BLaER1 treated with 17β-estradiol and CSF1 and Interleukin-3, amounts not matched to agents 10 nM and 100 nM (cell line): ENCODE measurements around the gene ITM2B.
A peak's percentile ranks its signal among the peaks of the same experiment; 100 is the strongest.

ENCODE experiments used
- H3K27ac ChIP-seq, 11 experiments: shearing (Covaris generic); formaldehyde crosslinking; 2 replicates each; pipeline ENCODE4 v1.8.1; 2022
- H3K27me3 ChIP-seq, 11 experiments: shearing (Covaris generic); formaldehyde crosslinking; 2 replicates each; pipeline ENCODE4 v1.8.1; 2022
- H3K36me3 ChIP-seq, 11 experiments: shearing (Covaris generic); formaldehyde crosslinking; 2 replicates each; pipeline ENCODE4 v1.8.1; 2022
- H3K4me1 ChIP-seq, 10 experiments: shearing (Covaris generic); formaldehyde crosslinking; 2 replicates each; pipeline ENCODE4 v1.8.1; 2022
- H3K4me2 ChIP-seq, 11 experiments: shearing (Covaris generic); formaldehyde crosslinking; 2 replicates each; pipeline ENCODE4 v1.8.1; 2022
- H3K4me3 ChIP-seq, 10 experiments: shearing (Covaris generic); formaldehyde crosslinking; 2 replicates each; pipeline ENCODE4 v1.8.1; 2022
- H3K9ac ChIP-seq, 11 experiments: shearing (Covaris generic); formaldehyde crosslinking; 2 replicates each; pipeline ENCODE4 v1.8.1; 2022
- H3K9me3 ChIP-seq, 11 experiments: shearing (Covaris generic); formaldehyde crosslinking; replicated peaks in 1 of 11; 2 replicates each; pipeline ENCODE4 v1.8.1; 2022
- H4K20me1 ChIP-seq, 11 experiments: shearing (Covaris generic); formaldehyde crosslinking; 2 replicates each; pipeline ENCODE4 v1.8.1; 2022
- Cebpa-rat ChIP-seq, 11 experiments: shearing (Covaris generic); IDR thresholded peaks; 2 replicates each; pipeline ENCODE4 v1.8.1; 2022

The ITM2B gene

DNA sequence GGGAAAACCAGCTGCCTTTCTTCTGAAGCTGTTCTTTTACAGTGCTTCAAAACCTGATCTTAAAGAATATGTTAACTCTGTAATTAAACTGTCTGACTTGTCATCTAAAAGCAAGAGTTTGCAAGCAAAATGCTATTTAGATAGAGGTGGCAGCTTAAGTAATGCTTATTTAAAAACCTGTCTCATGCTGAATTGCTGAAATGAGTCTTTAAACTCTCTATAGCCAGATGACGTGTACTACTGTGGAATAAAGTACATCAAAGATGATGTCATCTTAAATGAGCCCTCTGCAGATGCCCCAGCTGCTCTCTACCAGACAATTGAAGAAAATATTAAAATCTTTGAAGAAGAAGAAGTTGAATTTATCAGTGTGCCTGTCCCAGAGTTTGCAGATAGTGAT, 22.9 kb downstream of the ITM2B start:
- H3K27me3 ChIP-seq, result no peaks in the 10 kb centered on the region
- no peak overlapping the region for H3K4me3 ChIP-seq
- no peak overlapping the region for H3K9ac ChIP-seq
- H3K4me2 ChIP-seq, result no peak overlapping the region
- no peak overlapping the region for H3K27ac ChIP-seq
- peaks cover 0 to 100% (median 18%) of the 10 kb centered on the region in 11 experiments; a peak in 13 of 22 replicates for H4K20me1 ChIP-seq
- H3K36me3 ChIP-seq, result peaks cover 87 to 98% (median 95%) of the 10 kb centered on the region in 11 experiments
- no peak for TF ChIP-seq Cebpa-rat (IDR thresholded peaks at IDR 0.05)
- peaks cover 0 to 2% (median 0%) of the 10 kb centered on the region in 10 experiments; a peak in 2 of 20 replicates for H3K4me1 ChIP-seq
- peaks cover 0 to 3% (median 0%) of the 10 kb centered on the region in 11 experiments; a peak in 1 of 22 replicates for H3K9me3 ChIP-seq

DNA sequence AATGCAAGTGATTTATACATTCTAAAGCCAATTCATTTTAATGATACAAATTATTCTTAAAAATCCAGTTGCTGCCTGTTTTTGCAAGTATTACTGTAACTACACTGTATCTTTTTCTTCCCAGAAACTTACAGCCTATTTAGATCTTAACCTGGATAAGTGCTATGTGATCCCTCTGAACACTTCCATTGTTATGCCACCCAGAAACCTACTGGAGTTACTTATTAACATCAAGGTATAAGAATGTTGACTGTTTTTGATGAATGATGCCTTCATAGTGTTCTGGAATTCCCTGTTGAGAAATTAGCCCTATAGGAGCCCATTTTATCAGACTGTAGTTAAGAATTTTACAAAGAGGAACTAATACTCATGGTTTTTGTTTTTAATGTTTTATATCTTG, 25.0 kb downstream of the ITM2B start:
- TF ChIP-seq Cebpa-rat (IDR thresholded peaks at IDR 0.05), result no peak
- Histone ChIP-seq H4K20me1 (peaks cover 0 to 100% (median 5%) of the 10 kb centered on the region in 11 experiments; a peak in 7 of 22 replicates), H3K4me3 (no peak overlapping the region), H3K27ac (no peak overlapping the region), H3K9ac (no peak overlapping the region), H3K36me3 (peaks cover 94 to 100% (median 97%) of the 10 kb centered on the region in 11 experiments), H3K27me3 (no peaks in the 10 kb centered on the region), H3K4me2 (no peak overlapping the region), H3K9me3 (peaks cover 0 to 3% (median 0%) of the 10 kb centered on the region in 11 experiments; a peak in 2 of 22 replicates), H3K4me1 (peaks cover 4 to 22% (median 7%) of the 10 kb centered on the region in 10 experiments)

DNA sequence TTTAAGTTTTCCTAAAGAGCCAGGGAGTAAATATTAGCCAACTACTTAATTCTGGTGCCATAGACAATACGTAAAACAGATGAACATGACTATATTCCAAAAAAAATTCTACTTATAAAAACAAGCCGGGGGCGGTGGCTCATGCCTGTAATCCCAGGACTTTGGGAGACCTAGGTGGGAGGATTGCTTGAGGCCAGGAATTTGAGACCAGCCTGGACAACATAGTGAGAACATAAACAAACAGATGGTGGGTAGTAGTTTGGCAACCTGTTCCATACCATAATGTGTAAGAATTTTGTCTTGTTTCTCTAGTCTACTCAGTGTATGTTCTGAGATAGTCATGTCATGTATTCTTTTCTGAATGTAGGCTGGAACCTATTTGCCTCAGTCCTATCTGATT, 25.4 kb downstream of the ITM2B start:
- Histone ChIP-seq H3K9ac (no peak overlapping the region), H3K27ac (no peak overlapping the region), H3K9me3 (peaks cover 0 to 3% (median 0%) of the 10 kb centered on the region in 11 experiments; a peak in 2 of 22 replicates), H3K4me3 (no peak overlapping the region), H4K20me1 (peaks cover 0 to 100% (median 3%) of the 10 kb centered on the region in 11 experiments; a peak in 7 of 22 replicates), H3K4me2 (no peak overlapping the region), H3K27me3 (no peaks in the 10 kb centered on the region), H3K36me3 (peaks cover 96 to 100% (median 98%) of the 10 kb centered on the region in 11 experiments), H3K4me1 (peaks cover 8 to 26% (median 11%) of the 10 kb centered on the region in 10 experiments)
- TF ChIP-seq Cebpa-rat (IDR thresholded peaks at IDR 0.05), result no peak

DNA sequence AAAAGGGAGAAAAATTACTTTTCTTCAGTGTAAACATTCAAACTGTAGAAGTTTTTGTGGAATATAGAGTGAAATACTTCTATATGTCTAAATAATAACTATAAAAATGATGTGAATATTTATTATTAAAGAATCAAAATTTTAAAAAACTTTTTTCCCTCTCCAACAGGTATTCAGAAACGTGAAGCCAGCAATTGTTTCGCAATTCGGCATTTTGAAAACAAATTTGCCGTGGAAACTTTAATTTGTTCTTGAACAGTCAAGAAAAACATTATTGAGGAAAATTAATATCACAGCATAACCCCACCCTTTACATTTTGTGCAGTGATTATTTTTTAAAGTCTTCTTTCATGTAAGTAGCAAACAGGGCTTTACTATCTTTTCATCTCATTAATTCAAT, 28.0 kb downstream of the ITM2B start:
- H3K9me3 ChIP-seq, result peaks cover 0 to 3% (median 0%) of the 10 kb centered on the region in 11 experiments; a peak in 2 of 22 replicates
- peaks cover 0 to 100% (median 0%) of the 10 kb centered on the region in 11 experiments; a peak in 4 of 22 replicates for H4K20me1 ChIP-seq
- H3K4me3 ChIP-seq, result no peak overlapping the region
- H3K36me3 ChIP-seq, result peaks cover 73 to 84% (median 77%) of the 10 kb centered on the region in 11 experiments
- no peak overlapping the region for H3K27ac ChIP-seq
- no peak overlapping the region for H3K4me2 ChIP-seq
- H3K9ac ChIP-seq, result no peak overlapping the region
- no peak; a peak in 1 of 22 replicates for TF ChIP-seq Cebpa-rat (IDR thresholded peaks at IDR 0.05)
- H3K4me1 ChIP-seq, result peaks cover 34 to 51% (median 35%) of the 10 kb centered on the region in 10 experiments
- H3K27me3 ChIP-seq, result no peaks in the 10 kb centered on the region

DNA sequence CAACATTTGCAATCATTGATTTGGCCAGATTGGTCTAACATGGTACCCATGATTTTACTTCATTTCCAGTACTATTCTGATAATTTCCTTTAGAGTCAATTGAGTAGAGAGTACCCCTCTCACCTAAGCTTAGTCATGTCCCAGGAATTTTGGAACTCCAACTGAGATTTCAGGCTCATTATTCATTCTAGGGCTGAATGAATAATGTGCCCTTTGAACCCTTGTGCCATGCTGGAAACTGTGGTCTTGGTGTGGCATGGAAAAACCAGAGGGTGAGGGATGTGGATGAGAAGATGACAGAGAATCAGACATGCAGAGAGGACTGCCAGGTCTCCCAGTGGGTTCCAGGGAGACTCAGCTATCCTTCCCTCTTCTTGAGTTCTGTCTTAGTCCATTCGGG, 30.2 kb downstream of the ITM2B start:
- H3K27me3 ChIP-seq, result no peaks in the 10 kb centered on the region
- H3K4me3 ChIP-seq, result peak overlapping the region in 4 of 10 experiments; percentile 6 to 38 (median 26); a peak in 5 of 20 replicates
- H4K20me1 ChIP-seq, result peaks cover 0 to 100% (median 0%) of the 10 kb centered on the region in 11 experiments; a peak in 4 of 22 replicates
- peak overlapping the region in 10 of 11 experiments; percentile 25 to 87 (median 76); a peak in 15 of 22 replicates for H3K9ac ChIP-seq
- H3K9me3 ChIP-seq, result peaks cover 0 to 3% (median 0%) of the 10 kb centered on the region in 11 experiments; a peak in 4 of 22 replicates
- H3K4me1 ChIP-seq, result peaks cover 41 to 64% (median 49%) of the 10 kb centered on the region in 10 experiments
- no peak for TF ChIP-seq Cebpa-rat (IDR thresholded peaks at IDR 0.05)
- peaks cover 54 to 84% (median 63%) of the 10 kb centered on the region in 11 experiments for H3K36me3 ChIP-seq
- peak overlapping the region; percentile 74 to 98 (median 94); a peak in 21 of 22 replicates for H3K27ac ChIP-seq
- H3K4me2 ChIP-seq, result peak overlapping the region; percentile 79 to 93 (median 83)

DNA sequence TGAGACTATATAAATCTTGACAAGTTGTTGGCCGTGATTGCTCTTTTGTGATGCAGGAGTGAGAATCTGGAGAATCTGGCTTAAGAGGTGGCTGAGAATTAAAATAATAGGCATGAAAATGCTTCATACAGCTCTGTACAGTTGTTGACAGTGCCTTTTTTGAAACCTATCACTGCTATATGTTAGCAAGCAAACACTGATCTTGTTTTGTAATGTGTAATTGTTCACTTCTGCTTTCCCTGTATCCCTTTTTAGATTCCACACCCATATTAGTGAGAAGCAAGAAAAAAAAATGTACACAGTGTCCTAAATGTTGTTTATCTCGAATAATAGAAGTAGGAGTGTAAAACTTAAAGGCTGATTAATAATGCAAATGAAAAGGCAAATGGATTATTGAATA, 31.1 kb downstream of the ITM2B start:
- H3K9ac ChIP-seq, result peak overlapping the region; percentile 10 to 87 (median 79); a peak in 19 of 22 replicates
- H3K27ac ChIP-seq, result peak overlapping the region; percentile 74 to 98 (median 94)
- H3K4me1 ChIP-seq, result peaks cover 41 to 64% (median 49%) of the 10 kb centered on the region in 10 experiments
- H3K4me3 ChIP-seq, result peak overlapping the region in 5 of 10 experiments; percentile 6 to 38 (median 23); a peak in 6 of 20 replicates
- H3K4me2 ChIP-seq, result peak overlapping the region; percentile 79 to 93 (median 83)
- H3K9me3 ChIP-seq, result peaks cover 0 to 3% (median 0%) of the 10 kb centered on the region in 11 experiments; a peak in 4 of 22 replicates
- H3K36me3 ChIP-seq, result peaks cover 52 to 83% (median 63%) of the 10 kb centered on the region in 11 experiments
- H3K27me3 ChIP-seq, result no peaks in the 10 kb centered on the region
- peaks cover 0 to 99% (median 0%) of the 10 kb centered on the region in 11 experiments; a peak in 4 of 22 replicates for H4K20me1 ChIP-seq
- TF ChIP-seq Cebpa-rat (IDR thresholded peaks at IDR 0.05), result no peak

DNA sequence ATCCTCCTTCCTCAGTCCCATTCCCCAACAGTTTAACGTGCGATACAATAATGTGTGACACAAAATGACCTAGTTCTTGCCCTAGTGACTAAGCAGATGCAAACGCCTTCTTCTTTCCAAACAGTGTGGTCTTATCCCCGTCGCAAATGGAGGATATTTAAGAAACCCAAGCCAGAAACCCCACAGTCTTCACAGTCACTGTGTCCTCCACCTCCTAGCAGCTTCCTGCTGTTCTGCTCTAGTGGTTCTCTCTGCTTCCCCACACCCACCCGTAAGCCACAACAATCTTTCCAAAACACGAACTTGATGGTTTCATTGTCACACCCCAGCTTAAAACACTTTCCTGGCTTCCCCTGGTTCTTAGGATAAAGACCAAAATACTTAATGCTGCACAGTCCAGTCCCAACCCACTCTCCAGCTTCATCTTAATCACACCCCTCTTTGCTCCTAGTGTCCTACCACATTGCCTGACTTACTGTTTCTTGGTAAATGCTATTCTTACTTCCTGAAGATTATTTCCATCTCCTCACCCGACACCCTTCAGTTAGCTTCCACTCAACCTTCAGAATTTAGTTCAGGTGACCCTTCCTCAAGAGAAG, 32.3 kb downstream of the ITM2B start:
- Histone ChIP-seq H3K4me2 (peak overlapping the region; percentile 79 to 93 (median 83)), H3K27ac (peak overlapping the region; percentile 74 to 98 (median 94); a peak in 21 of 22 replicates)

DNA sequence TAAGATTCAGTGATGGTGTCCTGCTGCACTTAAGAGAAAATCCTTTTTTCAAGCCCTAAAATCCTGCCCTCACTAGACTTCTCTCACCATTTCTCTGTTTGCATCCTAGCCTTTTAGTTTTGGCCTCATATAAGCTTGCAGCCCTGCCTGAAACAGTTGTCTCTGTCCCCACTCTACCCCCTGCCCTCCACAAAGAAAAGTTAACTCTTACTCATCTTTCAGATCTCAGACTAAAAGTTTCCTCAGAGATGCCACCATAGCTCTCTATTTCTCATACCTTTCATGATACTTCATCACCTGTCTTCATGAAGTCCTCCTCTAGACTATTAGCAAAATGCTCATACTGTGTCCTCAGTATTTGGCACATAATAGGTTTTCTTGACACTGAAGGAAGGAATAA, 33.1 kb downstream of the ITM2B start:
- H3K4me2 ChIP-seq, result peak overlapping the region; percentile 79 to 93 (median 83); a peak in 21 of 22 replicates
- peaks cover 41 to 60% (median 49%) of the 10 kb centered on the region in 10 experiments for H3K4me1 ChIP-seq
- peaks cover 36 to 82% (median 58%) of the 10 kb centered on the region in 11 experiments for H3K36me3 ChIP-seq
- no peaks in the 10 kb centered on the region for H3K27me3 ChIP-seq
- peaks cover 0 to 3% (median 0%) of the 10 kb centered on the region in 11 experiments; a peak in 3 of 22 replicates for H3K9me3 ChIP-seq
- 0 out of 20 replicates have a peak overlapping the region, but pooled peaks of 2 of the 10 experiments have one; percentile 1 to 36 for H3K4me3 ChIP-seq
- peaks cover 0 to 88% (median 0%) of the 10 kb centered on the region in 11 experiments; a peak in 3 of 22 replicates for H4K20me1 ChIP-seq
- peak overlapping the region in 9 of 11 experiments; percentile 73 to 87 (median 80); a peak in 16 of 22 replicates for H3K9ac ChIP-seq
- TF ChIP-seq Cebpa-rat (IDR thresholded peaks at IDR 0.05), result no peak
- H3K27ac ChIP-seq, result peak overlapping the region; percentile 74 to 98 (median 94); a peak in 20 of 22 replicates

More for the DNA sequence above, 32.3 kb downstream of the ITM2B start:
- H3K4me1 ChIP-seq, result peaks cover 41 to 64% (median 49%) of the 10 kb centered on the region in 10 experiments
- H3K9me3 ChIP-seq, result peaks cover 0 to 3% (median 0%) of the 10 kb centered on the region in 11 experiments; a peak in 3 of 22 replicates
- H3K4me3 ChIP-seq, result peak overlapping the region; percentile 4 to 48 (median 34); a peak in 12 of 20 replicates
- TF ChIP-seq Cebpa-rat (IDR thresholded peaks at IDR 0.05), result peak in 8 of 11 experiments; percentile 54 to 88 (median 78); a peak in 15 of 22 replicates
- peak overlapping the region; percentile 69 to 87 (median 79); a peak in 21 of 22 replicates for H3K9ac ChIP-seq
- H3K36me3 ChIP-seq, result peaks cover 45 to 82% (median 61%) of the 10 kb centered on the region in 11 experiments
- no peaks in the 10 kb centered on the region for H3K27me3 ChIP-seq
- H4K20me1 ChIP-seq, result peaks cover 0 to 96% (median 0%) of the 10 kb centered on the region in 11 experiments; a peak in 3 of 22 replicates
